Left lung (tissue), 10 donors: Measurements from ENCODE around the gene RAMACL. TPM values are rescaled to one million over a fixed set of nuclear protein-coding genes. Genes with fewer than 3 reads are reported as not detected.

Source experiments
- ATAC-seq: fragments of 200-7000 bp; cut with Tn5 transposase; one replicate; pipeline ENCODE4 v1.9.1; 2020; ENCODE audit warnings: moderate library complexity
- DNase-seq, 4 donors: peaks; one replicate each; pipeline ENCODE4 v3.0.0-alpha.2; 2013 to 2020
- H3K27ac ChIP-seq, 2 donors: fragments of 200-600 bp; sonication (generic) in 1 of 2; one replicate each; pipeline versions ENCODE4 v1.5.0 to v1.8.0; 2020 to 2021
- H3K27me3 ChIP-seq, 2 donors: fragments of 200-600 bp; sonication (generic) in 1 of 2; one replicate each; pipeline versions ENCODE4 v1.5.0 to v1.8.0; 2020 to 2021
- H3K36me3 ChIP-seq, 2 donors: fragments of 200-600 bp; sonication (generic) in 1 of 2; one replicate each; pipeline versions ENCODE4 v1.5.0 to v1.8.0; 2020 to 2021
- H3K4me1 ChIP-seq, 2 donors: fragments of 200-600 bp; one replicate each; pipeline ENCODE4 v1.8.0; 2021
- H3K4me3 ChIP-seq, 2 donors: fragments of 200-600 bp; sonication (generic) in 1 of 2; one replicate each; pipeline versions ENCODE4 v1.5.0 to v1.8.0; 2020 to 2021; ENCODE audit warnings: mild to moderate bottlenecking in 1 of 2
- H3K9me3 ChIP-seq, 2 donors: fragments of 200-600 bp; sonication (generic) in 1 of 2; one replicate each; pipeline versions ENCODE4 v1.5.0 to v1.8.0; 2020 to 2021
- CTCF ChIP-seq, 2 donors: fragments of 200-600 bp; sonication (generic) in 1 of 2; IDR thresholded peaks; one replicate each; pipeline versions ENCODE4 v1.5.0 to v1.8.0; 2021; ENCODE audit warnings: antibody characterized with exemption in 2 of 2
- intact Hi-C, 2 donors: fragments of 100-400 bp; cut with DNase I; formaldehyde crosslinking; loops; one replicate each; pipeline versions ENCODE4 v1.11.2 to v1.14.2; 2022
- polyA plus RNA-seq, 6 donors: library from polyadenylated mRNA; unstranded; fragments of 120-200 nt; gene quantifications; one replicate each; pipeline ENCODE4 v1.2.1, GENCODE V29; 2013; ENCODE audit not compliant: insufficient read length in 6 of 6
- total RNA-seq, 2 donors: library from RNA; stranded (reverse); fragmentation: NEBNext Ultra II Directional; extraction: Animal tissue kit (Norgen Biotek cat#: 25700); gene quantifications; one replicate each; pipeline ENCODE4 v1.2.1, GENCODE V29; 2021
- donor health status: DM: no; HTN: yes; CAD: no.
- donor health status: DM: no; HTN: no; CAD: no.

The RAMACL gene
- total and polyA plus RNA-seq, 8 donors, result 0.27 to 6.0 (median 0.47) TPM

- Histone ChIP-seq H3K27ac (no peak overlapping the region), H3K9me3 (no peaks in the 10 kb centered on the region), H3K4me1 (peaks cover 0 to 45% of the 10 kb centered on the region in 2 donors), H3K36me3 (no peaks in the 10 kb centered on the region), H3K4me3 (no peak overlapping the region), H3K27me3 (peaks cover 0 to 5% of the 10 kb centered on the region in 2 donors)
- intact Hi-C loops, result no loop called here
- ATAC-seq (no peak), DNase-seq (no peak)
- TF ChIP-seq CTCF (IDR thresholded peaks at IDR 0.05), result no peak
Observed at GRCh38 chr6:166632731-166633130, 46.3 kb upstream of the RAMACL start.

GRCh38 chr6:166630462-166630861, 44.0 kb upstream of the RAMACL start:
- TF ChIP-seq CTCF (IDR thresholded peaks at IDR 0.05), result no peak
- Histone ChIP-seq H3K36me3 (no peaks in the 10 kb centered on the region), H3K4me1 (peaks cover 0 to 37% of the 10 kb centered on the region in 2 donors), H3K27me3 (peaks cover 0 to 16% of the 10 kb centered on the region in 2 donors), H3K27ac (no peak overlapping the region), H3K9me3 (no peaks in the 10 kb centered on the region), H3K4me3 (no peak overlapping the region)
- DNase-seq (no peak), ATAC-seq (no peak)
- intact Hi-C loops, result no loop called here

- Histone ChIP-seq H3K4me1 (peaks cover 0 to 42% of the 10 kb centered on the region in 2 donors), H3K4me3 (no peak overlapping the region), H3K36me3 (no peaks in the 10 kb centered on the region), H3K27ac (no peak overlapping the region), H3K27me3 (peaks cover 0 to 16% of the 10 kb centered on the region in 2 donors), H3K9me3 (no peaks in the 10 kb centered on the region)
- intact Hi-C loops, result no loop called here
- ATAC-seq, result no peak
- no peak for DNase-seq
- no peak for TF ChIP-seq CTCF (IDR thresholded peaks at IDR 0.05)
Observed at GRCh38 chr6:166629628-166630027, 43.1 kb upstream of the RAMACL start.

GRCh38 chr6:166627875-166628801, 41.7 kb upstream of the RAMACL start:
- peak; percentile 25 for ATAC-seq
- Histone ChIP-seq H3K27ac (peak overlapping the region; percentile 82 to 93), H3K27me3 (peaks cover 0 to 16% of the 10 kb centered on the region in 2 donors), H3K4me1 (peaks cover 0 to 44% of the 10 kb centered on the region in 2 donors), H3K4me3 (peak overlapping the region; percentile 33 to 90), H3K36me3 (no peaks in the 10 kb centered on the region), H3K9me3 (no peaks in the 10 kb centered on the region)
- TF ChIP-seq CTCF (IDR thresholded peaks at IDR 0.05), result no peak
- peak in 3 of 4 donors; percentile 66 to 91 (median 71) for DNase-seq
- intact Hi-C loops, result no loop called here
